SIG-M5 treated with dmso at 0.1 percent for 504 hours (cell line): ENCODE data around the gene DPEP3.
"Not testable (repeated sequence)": the region's sequence is repeated elsewhere in the genome, so short reads cannot be mapped to it uniquely, and the experiment has no call there.

Source experiments
- DNase-seq: peaks from one replicate; lab custom pipeline; 2025; ENCODE audit not compliant: unreplicated experiment; lab: John Stamatoyannopoulos, UW

Gene DPEP3, protein sequence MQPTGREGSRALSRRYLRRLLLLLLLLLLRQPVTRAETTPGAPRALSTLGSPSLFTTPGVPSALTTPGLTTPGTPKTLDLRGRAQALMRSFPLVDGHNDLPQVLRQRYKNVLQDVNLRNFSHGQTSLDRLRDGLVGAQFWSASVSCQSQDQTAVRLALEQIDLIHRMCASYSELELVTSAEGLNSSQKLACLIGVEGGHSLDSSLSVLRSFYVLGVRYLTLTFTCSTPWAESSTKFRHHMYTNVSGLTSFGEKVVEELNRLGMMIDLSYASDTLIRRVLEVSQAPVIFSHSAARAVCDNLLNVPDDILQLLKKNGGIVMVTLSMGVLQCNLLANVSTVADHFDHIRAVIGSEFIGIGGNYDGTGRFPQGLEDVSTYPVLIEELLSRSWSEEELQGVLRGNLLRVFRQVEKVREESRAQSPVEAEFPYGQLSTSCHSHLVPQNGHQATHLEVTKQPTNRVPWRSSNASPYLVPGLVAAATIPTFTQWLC

DNA sequence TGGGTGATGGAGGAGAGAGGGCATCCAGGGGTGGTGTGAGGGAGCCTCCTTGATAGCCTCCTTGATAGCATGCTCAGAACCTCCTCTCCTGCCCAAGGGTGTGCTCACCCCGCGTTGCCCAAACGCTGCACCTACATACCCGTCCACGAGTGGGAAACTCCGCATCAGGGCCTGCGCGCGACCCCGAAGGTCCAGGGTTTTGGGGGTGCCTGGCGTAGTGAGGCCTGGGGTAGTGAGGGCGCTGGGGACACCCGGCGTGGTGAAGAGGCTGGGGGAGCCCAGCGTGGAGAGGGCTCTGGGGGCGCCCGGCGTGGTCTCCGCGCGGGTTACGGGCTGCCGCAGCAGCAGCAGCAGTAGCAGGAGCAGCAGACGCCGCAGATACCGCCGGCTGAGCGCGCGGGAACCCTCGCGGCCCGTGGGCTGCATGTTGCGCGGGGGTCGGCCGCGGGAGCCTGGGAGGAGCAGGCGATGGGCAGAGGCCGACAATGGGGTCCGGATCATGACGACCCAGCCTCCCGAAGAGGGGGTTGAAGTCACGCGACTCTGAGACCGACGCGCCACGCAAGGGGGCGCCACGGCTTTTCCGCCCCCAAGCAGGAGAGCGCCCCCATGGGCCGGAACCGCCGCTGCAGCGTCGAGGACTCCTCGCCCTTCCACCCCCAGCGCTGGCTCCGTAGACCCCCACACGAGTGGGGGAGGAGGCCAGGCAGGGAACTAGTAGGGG is at the start of gene DPEP3:
TSS of gene DPEP3 (minus strand) at position 545 of the 724 bp plus-strand sequence. CDS start at position 426, 119 bp downstream.
- no peak for DNase-seq

DNA sequence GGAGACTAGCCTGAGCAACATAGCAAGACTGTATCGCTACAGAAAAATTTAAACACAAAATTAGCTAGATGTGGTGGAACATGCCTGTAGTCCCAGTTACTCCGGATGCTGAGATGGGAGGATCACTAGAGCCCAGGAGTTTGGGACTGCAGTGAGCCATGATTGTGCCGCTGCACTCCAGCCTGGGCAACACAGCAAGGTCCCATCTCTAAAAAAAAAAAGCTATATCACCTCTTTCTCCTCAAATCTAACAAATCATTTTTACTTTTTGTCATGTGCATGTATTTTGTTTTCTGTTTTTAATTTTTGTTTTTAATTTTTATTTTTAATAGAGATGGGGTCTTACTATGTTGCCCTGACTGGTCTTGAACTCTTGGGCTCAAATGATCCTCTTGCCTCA is 48.7 kb upstream of the DPEP3 start:
- no peak for DNase-seq

DNA sequence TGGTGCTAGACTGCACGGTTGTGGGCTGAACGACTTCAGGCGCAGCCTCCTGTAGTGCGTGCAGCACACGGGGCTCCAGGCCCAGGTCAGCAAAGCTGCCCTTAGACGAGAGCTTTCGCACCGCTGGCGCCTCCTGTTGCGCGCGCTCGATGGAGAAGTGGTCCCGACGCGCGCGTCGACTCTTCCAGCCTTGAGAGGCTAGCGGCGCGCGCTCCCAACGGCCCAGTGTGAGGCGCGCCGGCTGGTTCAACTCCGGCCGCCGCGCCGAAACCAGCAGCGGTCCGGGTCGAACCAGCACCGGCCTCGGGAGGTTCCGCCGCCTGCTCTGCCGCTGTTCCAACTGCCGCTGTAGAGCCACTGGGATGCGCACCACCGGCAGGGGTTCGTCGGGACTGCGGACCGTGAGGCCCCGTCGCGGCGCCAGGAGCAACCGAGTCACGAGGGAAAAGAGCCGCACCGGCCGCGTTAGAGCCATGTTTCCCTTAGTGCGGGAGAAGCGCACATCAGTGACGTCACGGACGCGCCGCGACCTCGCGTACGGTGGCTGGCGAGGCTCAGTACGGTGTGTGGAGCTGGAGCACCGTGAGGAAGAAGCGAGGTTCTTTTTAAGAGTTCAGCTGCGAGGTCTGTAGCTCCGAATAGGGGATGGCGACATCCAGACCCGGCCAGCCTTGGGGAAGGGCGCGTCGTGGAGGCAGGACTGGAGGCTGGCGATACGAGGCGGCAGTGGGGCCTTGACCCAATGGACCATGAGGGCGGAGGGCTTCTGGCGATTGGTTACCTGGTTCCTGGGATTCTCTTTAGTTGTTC is 42.6 kb upstream of the DPEP3 start, which contains the start of the genes DDX28 and DUS2:
TSS of gene DDX28 (minus strand) at position 505 of the 810 bp plus-strand sequence. CDS start at position 475, 30 bp downstream.
TSS of gene DUS2 (plus strand) at position 557 of the 810 bp plus-strand sequence. CDS start 14,740 bp downstream, outside the sequence.
- peak; percentile 85 for DNase-seq

DNA sequence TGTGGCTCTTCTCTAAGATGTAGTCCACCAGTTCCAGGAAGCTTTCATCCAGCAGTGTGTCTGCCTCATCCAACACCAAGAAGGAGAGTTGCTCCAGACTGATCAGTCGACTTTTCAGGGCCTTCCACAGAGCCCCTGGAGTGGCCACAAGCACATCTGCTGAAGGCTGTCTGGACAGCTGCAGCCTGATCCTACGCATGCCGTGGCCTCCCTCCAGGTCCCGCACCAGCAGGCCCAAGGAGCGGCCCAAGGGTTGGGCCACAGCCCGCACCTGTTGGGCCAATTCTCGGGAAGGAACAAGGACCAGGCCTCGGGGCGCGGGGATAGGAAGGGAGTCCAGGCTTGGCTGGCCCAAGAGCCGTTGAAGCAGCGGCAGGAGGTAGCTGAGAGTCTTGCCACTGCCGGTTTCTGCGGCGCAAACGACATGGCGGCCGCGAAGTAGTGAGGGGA is 42.0 kb upstream of the DPEP3 start:
- no peak for DNase-seq

DNA sequence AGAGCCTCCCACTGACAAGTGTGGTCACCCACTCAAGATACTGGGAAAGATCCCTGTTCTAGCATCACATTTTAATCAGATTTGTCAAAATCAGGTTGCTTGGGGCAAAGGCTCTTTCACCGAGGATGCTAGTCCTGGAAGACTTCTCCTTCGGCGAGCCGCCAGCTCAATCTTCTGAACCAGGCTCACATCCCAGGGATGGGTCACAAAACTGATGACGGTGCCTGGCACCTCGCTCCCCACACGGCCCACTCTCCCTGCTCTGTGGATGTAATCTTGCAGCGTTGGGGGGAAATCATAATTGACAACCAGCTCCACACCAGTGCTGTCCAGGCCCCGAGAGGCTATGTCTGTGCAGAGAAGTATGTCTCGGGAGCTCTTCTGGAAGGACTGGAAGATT is 41.2 kb upstream of the DPEP3 start:
- no peak for DNase-seq

DNA sequence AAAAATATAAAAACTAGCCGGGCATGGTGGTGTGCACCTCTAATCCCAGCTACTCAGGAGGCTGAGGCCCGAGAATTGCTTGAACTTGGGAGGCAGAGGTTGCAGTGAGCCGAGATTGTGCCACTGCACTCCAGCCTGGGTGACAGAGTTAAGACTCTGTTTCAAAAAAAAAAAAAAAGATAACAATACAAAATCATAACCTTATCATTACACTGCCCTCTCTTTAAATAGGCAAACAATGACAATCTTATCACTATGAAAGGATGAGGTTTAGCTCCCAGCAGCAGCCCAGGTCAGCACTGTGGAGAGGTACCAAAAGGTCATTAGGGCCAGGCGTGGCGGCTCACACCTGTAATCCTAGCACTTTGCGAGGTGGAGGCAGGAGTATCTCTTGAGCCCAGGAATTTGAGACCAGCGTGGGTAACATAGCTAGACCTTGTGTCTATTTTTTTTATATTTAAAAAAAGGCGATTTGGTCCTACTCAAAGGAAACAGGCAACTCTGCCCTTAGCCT is 38.9 kb upstream of the DPEP3 start:
- no peak for DNase-seq

DNA sequence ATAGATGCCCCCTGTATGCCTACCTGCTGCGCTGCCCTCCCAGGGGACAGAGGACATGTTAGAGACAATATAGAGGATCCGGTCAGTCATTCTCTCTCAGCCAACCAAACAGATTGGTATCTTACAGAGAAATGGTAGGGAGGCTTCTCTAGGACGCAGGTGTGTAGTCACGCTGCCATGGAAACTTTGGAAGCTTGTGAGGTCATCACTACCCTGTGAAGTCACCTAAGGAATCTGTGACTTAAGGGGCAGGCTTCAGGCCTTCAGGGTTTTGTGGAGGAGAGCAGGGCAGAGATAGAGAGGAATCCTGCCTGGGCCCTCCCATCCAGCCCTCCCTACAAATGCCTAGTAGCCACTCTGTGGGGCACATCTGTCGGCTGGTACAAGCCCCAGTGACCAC is 35.4 kb upstream of the DPEP3 start, which contains the start of gene DPEP2NB:
TSS of gene DPEP2NB (minus strand) at position 231 of the 400 bp plus-strand sequence. CDS start at position 90, 141 bp downstream.
- DNase-seq: no peak

DNA sequence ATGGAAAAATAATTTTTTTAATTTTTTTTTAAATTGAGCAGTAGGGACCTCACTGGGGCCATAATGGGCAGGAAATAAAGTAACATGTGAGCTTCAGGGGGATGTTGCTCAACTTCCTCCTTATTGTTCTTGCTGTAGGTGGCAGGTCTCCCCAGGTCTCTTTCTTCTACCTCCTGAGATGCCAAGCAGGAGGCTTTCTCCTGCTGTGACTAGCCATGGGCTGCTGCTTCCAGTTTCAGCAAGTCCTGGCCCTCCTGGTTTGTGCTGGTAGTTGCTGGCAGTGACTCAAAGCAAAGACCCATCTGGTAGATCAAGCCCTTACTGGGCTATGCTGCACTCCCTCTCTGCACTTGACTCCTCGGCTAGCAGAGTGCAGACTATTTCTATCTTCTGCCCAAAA is 33.1 kb upstream of the DPEP3 start:
- no peak for DNase-seq

DNA sequence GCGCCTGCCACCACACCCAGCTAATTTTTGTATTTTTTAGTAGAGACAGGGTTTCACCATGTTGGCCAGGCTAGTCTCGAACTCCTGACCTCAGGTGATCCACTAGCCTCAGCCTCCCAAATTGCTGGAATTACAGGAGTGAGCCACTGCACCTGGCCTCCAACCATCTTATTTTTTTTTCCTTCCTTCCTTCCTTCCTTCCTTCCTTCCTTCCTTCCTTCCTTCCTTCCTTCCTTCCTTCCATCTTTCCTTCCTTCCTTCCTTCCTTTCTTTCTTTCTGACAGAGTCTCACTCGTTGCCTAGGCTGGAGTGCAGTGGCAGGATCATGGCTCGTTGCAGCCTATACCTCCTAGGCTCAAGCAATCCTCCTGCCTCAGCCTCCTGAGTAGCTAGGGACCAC is 29.6 kb upstream of the DPEP3 start:
- DNase-seq: not testable (repeated sequence)

DNA sequence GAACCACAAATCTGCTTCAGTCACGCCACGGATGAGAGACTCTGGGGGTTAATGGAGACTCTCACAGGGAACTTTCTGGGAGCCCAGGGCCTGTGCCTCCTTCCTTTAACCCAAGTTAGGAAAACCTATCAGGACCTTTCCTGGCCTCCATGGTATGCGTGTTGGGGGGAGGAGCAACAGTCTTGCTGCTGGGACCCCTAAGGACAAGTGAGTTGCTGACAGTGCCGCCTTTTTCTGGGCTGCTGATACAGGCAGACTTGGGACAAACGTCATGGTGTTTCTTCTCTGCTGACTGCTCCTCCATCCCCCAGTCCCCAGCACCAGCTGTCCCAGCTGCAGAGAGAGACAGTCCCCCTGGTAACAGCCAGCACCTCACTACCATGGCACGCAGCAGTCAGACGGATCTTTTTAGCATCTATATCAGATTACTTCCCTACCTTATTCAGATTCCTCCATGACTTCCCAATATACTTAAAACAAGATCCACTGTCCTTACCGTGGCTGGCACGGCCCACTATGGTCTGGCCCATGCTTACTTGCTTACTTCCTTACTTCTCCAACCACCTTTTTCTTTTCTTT is 28.9 kb upstream of the DPEP3 start:
- no peak for DNase-seq

DNA sequence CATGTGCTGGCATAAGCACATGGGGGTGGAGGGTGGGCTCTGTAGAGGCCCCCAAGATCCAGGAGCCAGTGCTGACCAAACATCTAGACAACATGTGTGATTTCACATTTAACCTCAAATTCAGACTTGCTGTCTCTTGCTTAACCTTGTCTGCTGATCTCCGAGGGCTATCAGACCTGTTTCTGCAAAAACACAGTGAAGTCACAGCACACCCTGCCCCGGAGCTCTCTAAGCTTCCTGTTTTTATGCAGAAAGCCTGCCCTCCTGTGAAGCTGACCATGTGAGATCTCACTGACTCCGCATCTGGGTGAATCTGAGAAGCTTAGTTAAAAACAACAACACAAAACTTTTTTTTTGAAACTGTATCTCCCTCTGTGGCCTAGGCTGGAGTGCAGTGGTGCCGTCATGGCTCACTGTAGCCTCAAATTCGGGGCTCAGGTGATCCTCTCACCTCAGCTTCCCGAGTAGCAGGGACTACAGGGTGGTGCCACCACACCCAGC is 25.5 kb upstream of the DPEP3 start:
- DNase-seq: peak; percentile 87

DNA sequence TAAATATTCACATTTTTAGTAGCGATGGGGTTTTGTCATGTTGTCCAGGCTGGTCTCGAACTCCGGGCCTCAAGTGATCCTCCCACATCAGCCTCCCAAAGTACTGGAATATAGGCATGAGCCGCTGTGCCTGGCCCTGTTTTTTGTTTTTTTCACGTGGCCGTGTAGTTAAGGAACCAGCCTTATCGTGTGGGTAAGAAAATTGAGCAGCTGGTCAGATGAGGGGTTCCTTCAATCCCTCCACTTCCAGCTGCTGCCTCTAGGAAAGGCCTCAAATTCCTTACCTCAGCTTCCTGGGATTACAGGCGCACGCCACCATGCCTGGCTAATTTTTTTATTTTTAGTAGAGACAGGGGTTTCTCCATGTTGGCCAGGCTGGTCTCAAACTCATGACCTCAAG is 24.9 kb upstream of the DPEP3 start:
- DNase-seq: no peak

DNA sequence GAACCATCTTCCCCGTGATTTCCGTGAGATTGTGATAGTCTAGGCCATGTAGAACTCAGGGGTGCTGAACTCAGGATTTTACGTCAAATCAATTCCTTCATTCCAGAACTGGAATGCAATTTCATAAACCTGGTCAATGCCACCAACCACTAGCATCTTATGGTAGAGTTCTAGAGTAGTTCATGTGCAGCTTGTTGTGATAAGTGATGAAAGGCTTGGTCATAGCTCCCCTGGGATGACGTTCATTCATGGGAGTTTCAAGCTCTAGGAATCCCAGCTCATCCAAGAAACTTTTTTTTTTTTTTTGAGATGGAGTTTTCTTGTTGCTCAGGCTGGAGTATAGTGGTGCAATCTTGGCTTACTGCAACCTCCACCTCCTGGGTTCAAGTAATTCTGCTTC is 22.7 kb upstream of the DPEP3 start:
- DNase-seq: no peak

DNA sequence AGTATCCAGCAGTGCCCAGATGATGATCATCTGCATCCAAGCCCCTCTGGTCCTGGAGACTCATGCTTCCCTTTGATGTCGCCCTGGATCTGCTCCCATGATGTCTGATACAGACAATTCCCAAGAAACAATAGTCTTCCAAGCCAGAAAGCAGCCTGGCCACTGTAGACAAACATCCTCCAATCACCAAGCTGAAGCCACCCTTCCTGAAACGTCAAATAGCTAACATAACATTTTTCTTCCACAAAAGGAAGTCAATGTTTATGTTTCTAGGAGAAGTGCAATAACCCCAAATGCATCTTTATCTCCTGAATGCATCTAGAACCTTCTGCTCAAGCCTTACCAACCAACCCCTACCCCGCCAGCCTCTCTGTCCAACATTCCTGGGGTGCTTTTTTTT is 20.2 kb upstream of the DPEP3 start:
- no peak for DNase-seq

DNA sequence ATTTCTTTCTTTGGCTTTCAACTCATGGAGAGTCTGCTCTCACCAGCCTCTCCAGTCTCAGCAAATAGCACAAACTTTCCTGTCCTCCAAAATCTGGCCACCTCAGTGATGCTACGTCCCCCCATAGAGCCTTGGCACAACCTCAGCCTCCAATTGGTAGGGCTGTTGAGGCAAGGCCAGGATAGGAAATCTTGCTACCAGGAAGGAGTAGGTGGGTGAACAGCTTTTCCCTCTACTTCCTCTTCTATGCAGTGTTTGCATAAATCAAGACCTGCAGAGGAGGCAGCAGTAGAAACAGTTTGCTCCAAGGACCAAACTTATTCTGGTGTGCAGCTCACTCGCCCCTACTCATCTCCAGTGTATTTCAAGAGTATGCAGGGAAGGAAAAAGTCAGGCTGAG is 19.7 kb upstream of the DPEP3 start:
- peak; percentile 28 for DNase-seq

DNA sequence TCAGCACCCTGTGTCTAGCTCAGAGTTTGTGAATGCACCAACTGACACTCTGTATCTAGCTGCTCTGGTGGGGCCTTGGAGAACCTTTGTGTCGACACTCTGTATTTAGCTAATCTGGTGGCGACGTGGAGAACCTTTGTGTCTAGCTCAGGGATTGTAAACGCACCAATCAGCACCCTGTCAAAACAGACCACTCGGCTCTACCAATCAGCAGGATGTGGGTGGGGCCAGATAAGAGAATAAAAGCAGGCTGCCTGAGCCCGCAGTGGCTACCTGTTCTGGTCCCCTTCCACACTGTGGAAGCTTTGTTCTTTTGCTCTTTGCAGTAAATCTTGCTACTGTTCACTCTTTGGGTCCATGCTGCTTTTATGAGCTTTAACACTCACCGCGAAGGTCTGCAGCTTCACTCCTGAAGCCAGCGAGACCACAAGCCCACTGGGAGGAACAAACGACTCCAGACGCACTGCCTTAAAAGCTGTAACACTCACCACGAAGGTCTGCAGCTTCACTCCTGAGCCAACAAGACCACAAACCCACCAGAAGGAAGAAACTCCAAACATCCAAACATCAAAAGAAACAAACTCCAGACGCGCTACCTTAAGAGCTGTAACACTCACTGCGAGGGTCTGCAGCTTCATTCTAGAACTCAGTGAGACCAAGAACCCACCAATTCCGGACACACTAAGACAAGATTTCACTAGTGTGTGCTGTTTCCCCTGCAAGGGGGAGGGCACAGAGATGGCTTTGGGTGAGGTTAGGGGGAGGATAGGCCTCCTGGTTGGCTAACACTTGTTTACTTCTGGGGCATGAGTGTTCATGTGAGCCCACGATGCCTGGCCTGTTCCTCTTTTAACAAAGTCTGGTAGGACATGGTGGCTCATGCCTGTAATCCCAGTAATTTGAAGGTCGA is 18.7 kb upstream of the DPEP3 start, which contains the start of gene DPEP2:
TSS of gene DPEP2 (minus strand) at position 706 of the 910 bp plus-strand sequence. CDS start 6,272 bp downstream, outside the sequence.
- peak; percentile 84 for DNase-seq

DNA sequence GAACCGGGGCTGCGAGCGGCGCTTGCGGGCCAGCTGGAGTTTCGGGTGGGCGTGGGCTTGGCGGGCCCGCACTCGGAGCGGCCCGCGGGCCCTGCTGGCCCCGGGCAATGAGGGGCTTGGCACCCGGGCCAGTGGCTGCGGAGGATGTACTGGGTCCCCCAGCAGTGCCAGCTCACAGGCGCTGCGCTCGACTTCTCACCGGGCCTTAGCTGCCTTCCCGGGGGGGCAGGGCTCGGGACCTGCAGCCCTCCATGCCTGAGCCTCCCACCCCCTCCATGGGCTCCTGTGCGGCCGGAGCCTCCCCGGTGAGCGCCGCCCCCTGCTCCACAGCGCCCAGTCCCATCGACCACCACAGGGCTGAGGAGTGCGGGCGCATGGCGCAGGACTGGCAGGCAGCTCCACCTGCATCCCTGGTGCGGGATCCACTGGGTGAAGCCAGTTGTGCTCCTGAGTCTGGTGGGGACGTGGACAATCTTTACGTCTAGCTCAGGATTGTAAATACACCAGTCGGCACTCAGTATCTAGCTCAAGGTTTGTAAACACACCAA is 18.0 kb upstream of the DPEP3 start:
- not testable (repeated sequence) for DNase-seq

DNA sequence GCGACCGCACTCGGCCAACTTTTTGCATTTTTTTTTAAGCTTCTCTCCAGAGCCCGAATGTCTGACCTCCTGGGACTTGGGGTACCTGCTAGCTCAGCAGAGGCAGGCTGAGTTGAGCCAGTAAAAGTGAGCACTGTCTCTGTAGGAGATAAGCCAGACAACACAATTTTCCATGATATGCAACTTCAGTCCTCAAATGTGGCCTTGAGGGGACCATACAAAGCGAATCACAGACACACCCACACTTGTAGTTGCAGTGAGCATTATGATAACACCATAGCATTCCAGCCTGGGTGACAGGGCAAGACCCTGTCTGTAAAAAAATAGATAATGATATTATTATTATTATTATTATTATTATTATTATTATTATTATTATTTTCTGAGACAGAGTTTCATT is 16.4 kb upstream of the DPEP3 start:
- no peak for DNase-seq

DNA sequence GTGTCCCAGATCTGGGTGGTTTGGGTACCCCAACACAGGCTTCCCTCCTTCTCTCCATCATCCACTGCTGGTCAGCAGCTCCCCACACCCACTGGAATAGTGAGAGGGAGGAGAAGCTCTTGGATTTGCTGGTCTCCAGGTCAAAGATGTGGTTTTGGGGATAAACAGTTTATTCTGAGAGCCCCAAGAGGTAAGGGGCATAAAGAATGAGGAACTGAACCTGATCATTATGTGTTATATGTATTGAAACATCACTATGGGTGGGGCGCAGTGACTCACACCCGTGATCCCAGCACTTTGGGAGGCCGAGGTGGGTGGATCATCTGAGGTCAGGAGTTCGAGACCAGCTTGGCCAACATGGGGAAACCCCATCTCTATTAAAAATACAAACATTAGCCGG is 15.1 kb upstream of the DPEP3 start:
- DNase-seq: peak; percentile 72
